Activated T-cell treated with anti-CD3 and anti-CD28 coated beads, Interleukin-2, amount 50 U/mL, for 4 hours (primary cell): ENCODE results near the gene REXO5. TPM values are rescaled to one million over a fixed set of nuclear protein-coding genes. Genes with fewer than 3 reads are reported as not detected.
"Not testable (repeated sequence)": the region's sequence is repeated elsewhere in the genome, so short reads cannot be mapped to it uniquely, and the experiment has no call there.

Experiments used
- ATAC-seq, 2 donors: fragments of 200-7000 bp; cut with Tn5 transposase; one replicate each; pipeline ENCODE4 v1.10.0; 2021
- DNase-seq: peaks from one replicate; pipeline ENCODE4 v3.0.0-alpha.2; 2020
- H3K27me3 Mint-ChIP-seq: one replicate; pipeline ENCODE4 v1.8.0; 2021; ENCODE audit warnings: low read depth, mixed read lengths
- H3K36me3 Mint-ChIP-seq: one replicate; pipeline ENCODE4 v1.8.0; 2022; ENCODE audit warnings: mixed read lengths; ENCODE audit not compliant: insufficient read depth
- H3K4me1 Mint-ChIP-seq: one replicate; pipeline ENCODE4 v1.8.0; 2021; ENCODE audit warnings: low read depth, mixed read lengths
- H3K4me3 Mint-ChIP-seq: one replicate; pipeline ENCODE4 v1.8.0; 2021; ENCODE audit warnings: mild to moderate bottlenecking, moderate library complexity, mixed read lengths
- H3K9me3 Mint-ChIP-seq: one replicate; pipeline ENCODE4 v1.8.0; 2021; ENCODE audit warnings: mixed read lengths
- total RNA-seq, 3 donors: library from RNA; stranded (reverse); gene quantifications; one replicate each; pipeline ENCODE4 v1.2.1, GENCODE V29; 2021

REXO5 gene
- total RNA-seq, 3 donors from 2014 or later = 2.9 to 3.9 (median 2.9) TPM

GRCh38 chr16:20847550-20847949 is 41.2 kb downstream of the REXO5 start:
- ATAC-seq (no peak), DNase-seq (no peak)
- no peaks in the 10 kb centered on the region for H3K27me3 Mint-ChIP-seq
- H3K9me3 Mint-ChIP-seq = no peaks in the 10 kb centered on the region
- peaks cover 25% of the 10 kb centered on the region for H3K4me1 Mint-ChIP-seq
- H3K4me3 Mint-ChIP-seq = no peak overlapping the region
- H3K36me3 Mint-ChIP-seq = no peaks in the 10 kb centered on the region

GRCh38 chr16:20849589-20850390 is 43.5 kb downstream of the REXO5 start:
- H3K9me3 Mint-ChIP-seq = no peaks in the 10 kb centered on the region
- ATAC-seq = no peak

GRCh38 chr16:20850981-20851380 is 44.7 kb downstream of the REXO5 start:
- DNase-seq (no peak), ATAC-seq (no peak)
- Mint-ChIP-seq H3K9me3 (no peaks in the 10 kb centered on the region), H3K27me3 (no peaks in the 10 kb centered on the region), H3K36me3 (peaks cover 3% of the 10 kb centered on the region), H3K4me1 (peaks cover 3% of the 10 kb centered on the region), H3K4me3 (no peak overlapping the region)

More at GRCh38 chr16:20849589-20850390, 43.5 kb downstream of the REXO5 start:
- Mint-ChIP-seq H3K4me1 (peaks cover 11% of the 10 kb centered on the region), H3K27me3 (no peaks in the 10 kb centered on the region), H3K36me3 (no peaks in the 10 kb centered on the region), H3K4me3 (no peak overlapping the region)
- peak; percentile 69 for DNase-seq

GRCh38 chr16:20851601-20852000 is 45.3 kb downstream of the REXO5 start:
- DNase-seq (no peak), ATAC-seq (no peak)
- Mint-ChIP-seq H3K36me3 (peaks cover 3% of the 10 kb centered on the region), H3K4me3 (no peak overlapping the region), H3K4me1 (peaks cover 3% of the 10 kb centered on the region), H3K9me3 (no peaks in the 10 kb centered on the region), H3K27me3 (no peaks in the 10 kb centered on the region)

GRCh38 chr16:20853143-20853542 is 46.8 kb downstream of the REXO5 start:
- no peaks in the 10 kb centered on the region for H3K9me3 Mint-ChIP-seq
- peaks cover 3% of the 10 kb centered on the region for H3K36me3 Mint-ChIP-seq
- no peaks in the 10 kb centered on the region for H3K27me3 Mint-ChIP-seq
- DNase-seq = no peak
- H3K4me1 Mint-ChIP-seq = peaks cover 3% of the 10 kb centered on the region
- H3K4me3 Mint-ChIP-seq = no peak overlapping the region
- no peak for ATAC-seq

- no peaks in the 10 kb centered on the region for H3K27me3 Mint-ChIP-seq
- H3K9me3 Mint-ChIP-seq = no peaks in the 10 kb centered on the region
- H3K36me3 Mint-ChIP-seq = peaks cover 3% of the 10 kb centered on the region
- peaks cover 3% of the 10 kb centered on the region for H3K4me1 Mint-ChIP-seq
- no peak for ATAC-seq
- no peak for DNase-seq
- no peak overlapping the region for H3K4me3 Mint-ChIP-seq
Observed at GRCh38 chr16:20853981-20854620, 47.8 kb downstream of the REXO5 start.

- Mint-ChIP-seq H3K27me3 (no peaks in the 10 kb centered on the region), H3K4me3 (no peak overlapping the region)
Observed at GRCh38 chr16:20854963-20855362, 48.6 kb downstream of the REXO5 start.

GRCh38 chr16:20857281-20857680 is 51.0 kb downstream of the REXO5 start:
- H3K4me1 Mint-ChIP-seq = no peaks in the 10 kb centered on the region
- no peaks in the 10 kb centered on the region for H3K9me3 Mint-ChIP-seq
- H3K4me3 Mint-ChIP-seq = no peak overlapping the region
- DNase-seq = no peak
- H3K36me3 Mint-ChIP-seq = peaks cover 18% of the 10 kb centered on the region
- H3K27me3 Mint-ChIP-seq = no peaks in the 10 kb centered on the region
- no peak for ATAC-seq

More at GRCh38 chr16:20854963-20855362, 48.6 kb downstream of the REXO5 start:
- Mint-ChIP-seq H3K9me3 (no peaks in the 10 kb centered on the region), H3K36me3 (peaks cover 9% of the 10 kb centered on the region), H3K4me1 (peaks cover 3% of the 10 kb centered on the region)
- ATAC-seq = no peak
- no peak for DNase-seq

- no peaks in the 10 kb centered on the region for H3K27me3 Mint-ChIP-seq
Observed at GRCh38 chr16:20859229-20859628, 52.9 kb downstream of the REXO5 start.

GRCh38 chr16:20859699-20860098 is 53.4 kb downstream of the REXO5 start:
- ATAC-seq = no peak
- peaks cover 2% of the 10 kb centered on the region for H3K4me1 Mint-ChIP-seq
- H3K27me3 Mint-ChIP-seq = no peaks in the 10 kb centered on the region
- H3K4me3 Mint-ChIP-seq = no peak overlapping the region
- DNase-seq = no peak
- peaks cover 21% of the 10 kb centered on the region for H3K36me3 Mint-ChIP-seq
- no peaks in the 10 kb centered on the region for H3K9me3 Mint-ChIP-seq

More at GRCh38 chr16:20859229-20859628, 52.9 kb downstream of the REXO5 start:
- no peaks in the 10 kb centered on the region for H3K9me3 Mint-ChIP-seq
- peaks cover 21% of the 10 kb centered on the region for H3K36me3 Mint-ChIP-seq
- no peaks in the 10 kb centered on the region for H3K4me1 Mint-ChIP-seq
- DNase-seq (no peak), ATAC-seq (no peak)
- H3K4me3 Mint-ChIP-seq = no peak overlapping the region

- DNase-seq = no peak
- Mint-ChIP-seq H3K4me1 (peaks cover 3% of the 10 kb centered on the region), H3K27me3 (no peaks in the 10 kb centered on the region), H3K36me3 (peaks cover 18% of the 10 kb centered on the region), H3K9me3 (no peaks in the 10 kb centered on the region), H3K4me3 (no peak overlapping the region)
- no peak for ATAC-seq
Observed at GRCh38 chr16:20860361-20860760, 54.0 kb downstream of the REXO5 start.

- ATAC-seq = not testable (repeated sequence)
Observed at GRCh38 chr16:20860995-20861394, 54.7 kb downstream of the REXO5 start.

GRCh38 chr16:20862162-20862960 is 56.0 kb downstream of the REXO5 start:
- no peaks in the 10 kb centered on the region for H3K9me3 Mint-ChIP-seq

More at GRCh38 chr16:20860995-20861394, 54.7 kb downstream of the REXO5 start:
- DNase-seq, H3K9me3 Mint-ChIP-seq, H3K27me3 Mint-ChIP-seq, H3K4me3 Mint-ChIP-seq, H3K4me1 Mint-ChIP-seq: not testable (repeated sequence)
- H3K36me3 Mint-ChIP-seq = peaks cover 18% of the 10 kb centered on the region

GRCh38 chr16:20864376-20864775 is 58.0 kb downstream of the REXO5 start:
- not testable (repeated sequence) for H3K9me3 Mint-ChIP-seq, H3K27me3 Mint-ChIP-seq, ATAC-seq, DNase-seq, H3K4me3 Mint-ChIP-seq
- H3K36me3 Mint-ChIP-seq = peaks cover 18% of the 10 kb centered on the region
- peaks cover 16% of the 10 kb centered on the region for H3K4me1 Mint-ChIP-seq

More at GRCh38 chr16:20862162-20862960, 56.0 kb downstream of the REXO5 start:
- Mint-ChIP-seq H3K4me1 (peaks cover 16% of the 10 kb centered on the region), H3K27me3 (no peaks in the 10 kb centered on the region), H3K4me3 (no peak overlapping the region), H3K36me3 (peaks cover 18% of the 10 kb centered on the region)
- DNase-seq (no peak), ATAC-seq (no peak)
